GM06990 (cell line): ENCODE results near the gene IL26.

Experiments
- DNase-seq: peaks from one replicate; pipeline ENCODE4 v3.0.0-alpha.2; 2011; ENCODE audit not compliant: insufficient read length; ENCODE audit errors: extremely low read depth
- H3K27me3 ChIP-seq: replicated peaks from 2 replicates; pipeline ENCODE4 v1.6.0; 2011; ENCODE audit warnings: low read length; ENCODE audit not compliant: control insufficient read depth, insufficient read depth
- H3K36me3 ChIP-seq: 2 replicates; pipeline ENCODE4 v1.5.1; 2011; ENCODE audit warnings: low read length; ENCODE audit not compliant: control insufficient read depth, insufficient read depth
- H3K4me3 ChIP-seq: replicated peaks from 2 replicates; pipeline ENCODE4 v1.5.1; 2011; ENCODE audit warnings: low read depth, mild to moderate bottlenecking, control low read depth, low read length
- CTCF ChIP-seq: IDR thresholded peaks from 2 replicates; pipeline ENCODE4 v1.5.1; 2011; ENCODE audit warnings: low read length, control low read depth, mild to moderate bottlenecking, inconsistent platforms; ENCODE audit not compliant: insufficient read depth, poor library complexity, severe bottlenecking

Gene IL26

GRCh38 chr12:68240079-68240478 is 14.5 kb upstream of the IL26 start:
- TF ChIP-seq CTCF = no peak
- DNase-seq = no peak

DNA sequence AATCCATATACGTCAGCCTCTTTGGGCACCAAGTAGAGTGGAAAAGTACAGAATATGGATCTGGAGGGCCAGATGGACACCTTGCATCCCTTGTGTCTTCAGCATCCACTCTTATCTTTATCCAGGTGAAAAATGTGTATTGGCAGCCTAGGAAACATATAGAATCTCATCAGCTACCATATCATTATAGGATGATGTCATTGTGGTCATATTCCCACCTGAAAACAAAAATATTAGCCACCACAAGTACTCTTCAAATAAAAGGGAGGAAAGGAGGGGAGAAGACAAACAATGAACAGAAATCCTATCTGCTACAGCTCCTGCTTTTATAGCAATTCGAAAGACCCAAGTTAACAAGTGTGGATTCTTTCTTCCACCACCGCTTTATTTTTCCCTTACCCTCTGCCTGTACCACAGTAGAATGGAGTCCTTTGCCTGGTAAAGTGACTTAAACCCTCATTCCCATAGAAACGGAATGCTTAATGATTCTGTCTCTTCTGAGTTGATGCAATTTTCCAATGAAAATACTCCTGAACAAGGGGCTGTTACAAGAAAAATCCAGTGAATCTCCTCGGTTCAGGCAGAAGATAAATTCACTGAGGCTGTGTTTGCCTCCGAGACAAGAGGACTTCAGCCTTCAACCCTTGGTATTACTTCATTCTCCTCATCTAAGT is 13.8 kb upstream of the IL26 start:
- no peaks in the 10 kb centered on the region for H3K27me3 ChIP-seq
- no peaks in the 10 kb centered on the region for H3K36me3 ChIP-seq
- no peak for TF ChIP-seq CTCF
- H3K4me3 ChIP-seq = no peak overlapping the region
- DNase-seq = no peak

More at GRCh38 chr12:68240079-68240478, 14.5 kb upstream of the IL26 start:
- Histone ChIP-seq H3K36me3 (no peaks in the 10 kb centered on the region), H3K27me3 (no peaks in the 10 kb centered on the region), H3K4me3 (no peak overlapping the region)

GRCh38 chr12:68237619-68238018 is 12.0 kb upstream of the IL26 start:
- H3K36me3 ChIP-seq = no peaks in the 10 kb centered on the region
- no peaks in the 10 kb centered on the region for H3K27me3 ChIP-seq
- no peak for DNase-seq
- H3K4me3 ChIP-seq = no peak overlapping the region
- no peak for TF ChIP-seq CTCF

DNA sequence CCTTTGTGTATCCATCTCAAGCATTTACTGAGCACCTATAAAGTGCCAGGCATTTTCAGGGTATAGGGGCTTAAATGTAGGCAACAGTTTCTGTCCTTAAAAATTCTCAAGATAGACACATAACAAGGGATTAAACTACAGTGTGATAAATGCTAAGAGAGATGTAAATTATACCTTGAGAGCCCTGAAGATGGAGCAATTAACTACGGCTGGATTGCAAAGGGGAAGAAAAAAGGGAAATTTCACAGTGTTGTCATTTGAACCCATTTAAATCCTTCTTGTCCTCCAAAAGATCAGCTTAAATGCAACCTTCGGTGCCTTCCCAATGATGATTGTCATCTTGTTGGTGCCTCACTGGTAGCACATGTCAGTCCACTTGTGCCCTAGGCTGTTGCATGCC is 11.5 kb upstream of the IL26 start:
- TF ChIP-seq CTCF = peak; percentile 9
- peak overlapping the region; percentile 42 for H3K4me3 ChIP-seq
- DNase-seq = no peak
- H3K36me3 ChIP-seq = no peaks in the 10 kb centered on the region
- H3K27me3 ChIP-seq = no peaks in the 10 kb centered on the region

DNA sequence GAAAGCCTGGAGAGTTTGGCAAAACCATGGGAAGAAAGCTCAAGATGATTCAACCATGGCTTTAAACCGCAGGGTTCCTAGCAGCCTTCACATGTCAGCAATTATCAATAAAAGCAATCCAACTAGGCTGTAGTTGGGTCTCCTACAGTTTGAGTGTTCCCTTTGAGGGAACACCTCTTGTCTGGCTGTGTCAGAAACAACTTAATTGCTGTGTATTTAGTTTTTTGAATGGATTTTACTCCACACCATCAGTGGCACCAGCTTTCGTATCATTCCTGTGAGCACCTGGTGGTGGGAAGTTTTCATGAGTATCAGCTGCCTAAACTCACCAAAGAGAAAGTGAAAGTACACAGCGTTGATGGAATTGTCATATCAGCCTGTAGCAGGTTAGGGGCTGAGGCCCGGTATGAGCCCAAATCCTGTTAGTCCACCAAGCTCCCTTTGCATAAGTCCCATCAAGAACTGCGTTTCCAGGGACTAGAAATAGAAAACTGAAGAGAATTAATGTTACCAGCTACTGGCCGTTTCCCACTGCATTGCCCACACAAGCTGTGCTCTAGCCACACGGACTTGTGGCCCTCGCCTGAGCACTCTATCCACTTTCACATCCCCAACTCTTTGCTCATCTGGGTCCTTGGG is 10.9 kb upstream of the IL26 start:
- H3K36me3 ChIP-seq = no peaks in the 10 kb centered on the region
- H3K27me3 ChIP-seq = no peaks in the 10 kb centered on the region
- DNase-seq = peak; percentile 22
- peak overlapping the region; percentile 42 for H3K4me3 ChIP-seq
- TF ChIP-seq CTCF = no peak

GRCh38 chr12:68235576-68235975 is 10.0 kb upstream of the IL26 start:
- no peak for TF ChIP-seq CTCF
- H3K27me3 ChIP-seq = no peaks in the 10 kb centered on the region
- no peak overlapping the region for H3K4me3 ChIP-seq
- DNase-seq = no peak
- H3K36me3 ChIP-seq = no peaks in the 10 kb centered on the region
